ENCODE data around the gene C21orf58.
A peak's percentile ranks its signal among the peaks of the same experiment; 100 is the strongest.

C21orf58 gene

DNA sequence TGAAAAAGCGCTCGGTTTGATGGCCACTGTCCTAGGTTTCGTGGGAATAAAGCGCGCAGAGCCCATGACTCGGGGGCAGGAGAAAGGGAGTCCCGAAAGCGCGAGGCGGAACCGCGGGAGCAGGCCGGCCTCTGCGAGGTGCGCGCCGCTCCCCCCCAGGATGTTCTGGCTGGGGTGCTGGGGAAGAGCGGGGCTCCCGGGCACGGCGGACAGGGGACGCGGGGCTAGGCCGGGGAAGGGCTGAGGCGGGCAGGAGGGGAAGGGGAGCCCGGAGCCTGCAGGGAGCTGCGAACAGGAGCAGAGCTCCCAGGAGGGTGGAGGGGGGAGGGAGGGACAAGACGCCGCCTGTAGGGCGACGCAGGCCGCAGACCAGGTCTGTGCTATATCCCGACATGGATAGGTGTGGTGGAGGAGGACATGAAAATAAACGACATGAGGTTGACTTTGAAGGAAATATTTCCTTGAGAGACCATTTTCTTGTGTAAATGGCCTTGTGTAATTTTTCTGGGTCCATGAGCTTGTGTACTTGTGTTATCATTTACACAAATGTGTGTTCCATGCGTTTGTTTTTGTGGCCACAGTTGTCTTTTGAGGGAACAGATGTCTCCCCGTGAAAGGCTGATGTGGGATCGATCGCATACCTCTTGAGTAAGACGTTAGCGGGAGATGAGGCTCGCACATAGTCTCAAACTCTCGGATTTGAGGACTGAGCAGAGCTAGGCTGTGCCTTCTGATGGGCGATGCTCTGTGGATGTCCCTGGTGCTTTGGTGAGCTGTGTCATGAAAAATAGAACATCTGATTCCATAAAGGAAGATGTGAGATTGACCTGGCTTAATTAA, 1.6 kb upstream of the C21orf58 start:
- peaks cover 4 to 31% (median 17%) of the 10 kb centered on the region in 4 experiments for H3K36me3 ChIP-seq (ENCODE audit: control insufficient read depth in 4 of 4, insufficient read depth in 4 of 4, low read length in 3 of 4)
- H3K9me3 ChIP-seq (ENCODE audit: control extremely low read depth in 1 of 5, control insufficient read depth in 4 of 5, insufficient read depth in 2 of 5, low read depth in 1 of 5, low read length in 4 of 5), result no peaks in the 10 kb centered on the region
- ChIA-PET POLR2A (interaction anchor here (1.2 kb wide), 1 partner anchor 132 kb away, joined by 3 read pairs; no protein-coding TSS in a partner anchor), CTCF (interaction anchor here (1.0 to 1.7 kb wide), 9 partner anchors 11 to 182 kb away, joined by 3 to 6 read pairs (median 4); no protein-coding TSS in a partner anchor)
- no peaks in the 10 kb centered on the region for H3K27me3 ChIP-seq (replicated peaks in 2 of 5; ENCODE audit: control insufficient read depth in 4 of 5, insufficient read depth in 5 of 5, low read length in 4 of 5)
- 11% methylated on average over 42 of the region's 43 CpGs for WGBS (ENCODE audit: insufficient coverage)
- peaks cover 14 to 43% (median 38%) of the 10 kb centered on the region in 4 experiments for H3K4me1 ChIP-seq (ENCODE audit: control extremely low read depth in 1 of 4, control insufficient read depth in 4 of 4, insufficient read depth in 4 of 4, low read length in 3 of 4)
- DNase-seq, result peak; percentile 52 to 56 (median 53)
- peak overlapping the region; percentile 6 to 73 for H3K27ac ChIP-seq (ENCODE audit: insufficient read depth in 1 of 2, low read depth in 1 of 2, low read length in 2 of 2, poor library complexity in 1 of 2, severe bottlenecking in 2 of 2)
- peak overlapping the region; percentile 49 to 92 (median 82) for H3K4me3 ChIP-seq (ENCODE audit: control insufficient read depth in 1 of 7, extremely low read depth in 1 of 7, insufficient read depth in 4 of 7, low read depth in 2 of 7, low read length in 6 of 7)

DNA sequence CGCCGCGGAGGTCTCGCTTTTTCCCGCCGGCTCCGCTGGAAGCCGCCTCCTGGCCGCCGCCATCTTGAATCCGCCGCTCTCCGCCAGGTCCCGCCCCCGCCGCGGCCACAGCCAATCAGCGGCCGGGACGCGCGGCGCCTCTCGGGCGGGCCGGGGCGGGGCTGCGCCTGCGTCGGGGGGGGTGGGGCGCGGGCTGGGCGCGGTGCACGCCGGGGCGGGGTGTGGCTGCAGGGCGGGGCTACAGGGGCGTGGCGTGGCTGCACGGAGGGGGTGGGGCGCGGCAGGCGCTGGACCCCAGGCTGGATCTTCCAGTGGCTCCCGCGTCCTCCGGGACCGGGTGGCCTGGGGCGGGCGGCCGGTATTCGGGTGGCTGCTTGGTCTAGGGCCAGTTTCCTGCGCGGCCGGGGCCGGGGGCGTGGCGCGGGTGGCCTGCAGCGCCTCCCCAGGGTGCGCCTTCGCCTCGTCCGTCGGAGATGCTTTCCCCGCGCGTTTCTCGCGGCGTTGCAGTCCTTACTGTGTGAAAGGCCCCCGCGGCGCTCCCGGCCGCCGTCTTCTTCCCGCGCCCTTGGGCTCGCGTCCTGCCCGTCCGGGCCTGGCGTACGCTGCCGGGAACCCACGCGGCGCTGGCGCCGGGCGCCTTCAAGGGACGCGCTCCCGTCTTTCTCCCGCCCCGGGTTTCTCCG, 861 bp upstream of the C21orf58 start:
- POLR2A ChIA-PET, result interaction anchor here (1.2 kb wide), 1 partner anchor 133 kb away, joined by 3 read pairs; no protein-coding TSS in a partner anchor
- peak overlapping the region; percentile 82 to 98 (median 93) for H3K4me3 ChIP-seq (ENCODE audit: control insufficient read depth in 1 of 7, extremely low read depth in 1 of 7, insufficient read depth in 4 of 7, low read depth in 2 of 7, low read length in 6 of 7)
- no peaks in the 10 kb centered on the region for H3K9me3 ChIP-seq (ENCODE audit: control extremely low read depth in 1 of 5, control insufficient read depth in 4 of 5, insufficient read depth in 2 of 5, low read depth in 1 of 5, low read length in 4 of 5)
- 0% methylated on average over 82 of the region's 98 CpGs for WGBS (ENCODE audit: insufficient coverage)
- peak overlapping the region; percentile 82 to 95 for H3K27ac ChIP-seq (ENCODE audit: insufficient read depth in 1 of 2, low read depth in 1 of 2, low read length in 2 of 2, poor library complexity in 1 of 2, severe bottlenecking in 2 of 2)
- peaks cover 2 to 24% (median 12%) of the 10 kb centered on the region in 4 experiments for H3K36me3 ChIP-seq (ENCODE audit: control insufficient read depth in 4 of 4, insufficient read depth in 4 of 4, low read length in 3 of 4)
- CTCF ChIA-PET, result interaction anchor here (1.2 to 1.7 kb wide), 5 partner anchors 40 to 181 kb away, joined by 4 to 6 read pairs (median 4); no protein-coding TSS in a partner anchor
- no peaks in the 10 kb centered on the region for H3K27me3 ChIP-seq (replicated peaks in 2 of 5; ENCODE audit: control insufficient read depth in 4 of 5, insufficient read depth in 5 of 5, low read length in 4 of 5)
- DNase-seq, result peak; percentile 74 to 88 (median 85)
- peaks cover 14 to 49% (median 41%) of the 10 kb centered on the region in 4 experiments for H3K4me1 ChIP-seq (ENCODE audit: control extremely low read depth in 1 of 4, control insufficient read depth in 4 of 4, insufficient read depth in 4 of 4, low read length in 3 of 4)

DNA sequence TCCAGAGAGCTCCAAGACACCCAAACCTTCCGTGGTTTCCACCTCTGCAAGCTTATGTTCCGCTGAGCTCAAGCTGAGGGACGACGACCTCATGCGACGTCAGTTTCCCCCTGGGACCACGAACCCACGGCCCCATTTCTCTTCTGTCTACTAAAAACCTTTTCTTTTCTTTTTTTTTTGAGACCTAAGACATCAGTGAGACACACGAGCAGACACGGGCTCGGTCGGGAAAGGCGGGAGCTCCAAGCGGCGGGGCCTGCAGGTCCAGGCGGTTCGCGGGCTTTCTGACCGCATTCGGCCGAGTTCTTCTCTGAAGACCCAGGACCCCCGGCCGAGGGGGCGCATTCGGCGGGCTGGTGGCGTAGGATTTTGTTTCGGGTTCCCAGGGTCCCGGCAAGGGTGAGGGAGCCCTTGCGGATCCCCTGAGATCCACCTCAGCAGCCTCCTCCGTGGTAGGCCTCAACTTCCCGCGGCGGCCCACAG, 402 bp downstream of the C21orf58 start:
- peak overlapping the region; percentile 59 to 84 for H3K27ac ChIP-seq (ENCODE audit: insufficient read depth in 1 of 2, low read depth in 1 of 2, low read length in 2 of 2, poor library complexity in 1 of 2, severe bottlenecking in 2 of 2)
- H3K27me3 ChIP-seq (replicated peaks in 2 of 5; ENCODE audit: control insufficient read depth in 4 of 5, insufficient read depth in 5 of 5, low read length in 4 of 5), result no peaks in the 10 kb centered on the region
- DNase-seq, result no peak
- under 1% methylated on average over 33 of the region's 34 CpGs for WGBS (ENCODE audit: insufficient coverage)
- H3K36me3 ChIP-seq (ENCODE audit: control insufficient read depth in 4 of 4, insufficient read depth in 4 of 4, low read length in 3 of 4), result peaks cover 0 to 23% (median 8%) of the 10 kb centered on the region in 4 experiments
- H3K4me1 ChIP-seq (ENCODE audit: control extremely low read depth in 1 of 4, control insufficient read depth in 4 of 4, insufficient read depth in 4 of 4, low read length in 3 of 4), result peaks cover 14 to 62% (median 52%) of the 10 kb centered on the region in 4 experiments
- H3K9me3 ChIP-seq (ENCODE audit: control extremely low read depth in 1 of 5, control insufficient read depth in 4 of 5, insufficient read depth in 2 of 5, low read depth in 1 of 5, low read length in 4 of 5), result no peaks in the 10 kb centered on the region
- ChIA-PET POLR2A (no interaction called here), CTCF (interaction anchor here (0.9 to 1.1 kb wide), 2 partner anchors 15 to 39 kb away, joined by 3 to 4 read pairs; no protein-coding TSS in a partner anchor)
- H3K4me3 ChIP-seq (ENCODE audit: control insufficient read depth in 1 of 7, extremely low read depth in 1 of 7, insufficient read depth in 4 of 7, low read depth in 2 of 7, low read length in 6 of 7), result peak overlapping the region; percentile 82 to 98 (median 93)

DNA sequence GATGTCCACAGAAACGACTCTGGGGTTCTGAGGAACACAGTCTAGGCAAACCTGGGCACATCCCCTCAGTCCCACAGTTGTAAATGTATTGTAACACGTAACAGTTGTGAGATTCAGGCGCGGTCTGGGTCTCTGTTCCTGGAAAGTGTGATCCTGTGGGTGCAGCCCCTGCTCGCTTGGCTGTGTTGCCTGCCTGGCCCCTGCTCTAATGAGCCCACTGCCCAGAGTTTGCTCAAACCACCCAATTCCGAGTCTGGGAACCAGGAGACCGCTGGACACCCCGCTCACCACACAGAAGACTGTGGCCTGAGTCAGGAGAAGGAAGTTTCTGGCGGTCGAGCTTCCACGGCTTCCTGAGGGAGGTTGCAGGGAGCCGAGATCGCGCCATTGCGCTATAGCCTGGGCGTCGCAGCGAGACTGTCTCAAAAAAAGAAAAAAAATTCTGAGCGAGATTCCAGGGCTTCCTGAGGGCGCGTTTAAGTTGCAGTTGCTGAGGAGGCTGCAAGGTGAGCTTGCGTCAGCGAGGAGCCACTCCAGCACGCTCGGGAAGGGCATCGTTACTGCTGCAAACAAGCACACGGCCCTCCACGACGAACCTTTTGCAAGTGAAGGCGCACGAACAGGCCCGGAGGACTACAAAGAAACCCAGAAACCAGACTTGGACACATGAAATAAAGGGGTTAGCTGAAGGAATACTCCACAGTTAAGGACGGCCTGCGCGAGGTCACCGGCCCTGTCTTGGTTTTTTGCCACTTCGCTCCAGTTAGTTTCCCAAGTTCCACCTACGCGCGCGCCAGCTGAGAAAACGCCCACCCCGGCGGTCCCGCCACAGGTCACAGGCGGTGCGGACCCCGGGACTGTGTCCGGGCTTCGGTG, 1.1 kb downstream of the C21orf58 start:
- H3K27ac ChIP-seq (ENCODE audit: insufficient read depth in 1 of 2, low read depth in 1 of 2, low read length in 2 of 2, poor library complexity in 1 of 2, severe bottlenecking in 2 of 2), result peak overlapping the region; percentile 59 to 84
- CTCF ChIA-PET, result interaction anchor here (0.9 to 1.2 kb wide), 4 partner anchors 9 to 39 kb away, joined by 3 to 4 read pairs (median 3); no protein-coding TSS in a partner anchor
- under 1% methylated on average over 49 of the region's 50 CpGs for WGBS (ENCODE audit: insufficient coverage)
- H3K36me3 ChIP-seq (ENCODE audit: control insufficient read depth in 4 of 4, insufficient read depth in 4 of 4, low read length in 3 of 4), result peaks cover 0 to 23% (median 8%) of the 10 kb centered on the region in 4 experiments
- H3K9me3 ChIP-seq (ENCODE audit: control extremely low read depth in 1 of 5, control insufficient read depth in 4 of 5, insufficient read depth in 2 of 5, low read depth in 1 of 5, low read length in 4 of 5), result no peaks in the 10 kb centered on the region
- H3K4me3 ChIP-seq (ENCODE audit: control insufficient read depth in 1 of 7, extremely low read depth in 1 of 7, insufficient read depth in 4 of 7, low read depth in 2 of 7, low read length in 6 of 7), result peak overlapping the region; percentile 82 to 98 (median 93)
- peak in 1 of 3 donors; percentile 18 for DNase-seq
- H3K27me3 ChIP-seq (replicated peaks in 2 of 5; ENCODE audit: control insufficient read depth in 4 of 5, insufficient read depth in 5 of 5, low read length in 4 of 5), result no peaks in the 10 kb centered on the region
- peaks cover 14 to 63% (median 55%) of the 10 kb centered on the region in 4 experiments for H3K4me1 ChIP-seq (ENCODE audit: control extremely low read depth in 1 of 4, control insufficient read depth in 4 of 4, insufficient read depth in 4 of 4, low read length in 3 of 4)
- POLR2A ChIA-PET, result no interaction called here

DNA sequence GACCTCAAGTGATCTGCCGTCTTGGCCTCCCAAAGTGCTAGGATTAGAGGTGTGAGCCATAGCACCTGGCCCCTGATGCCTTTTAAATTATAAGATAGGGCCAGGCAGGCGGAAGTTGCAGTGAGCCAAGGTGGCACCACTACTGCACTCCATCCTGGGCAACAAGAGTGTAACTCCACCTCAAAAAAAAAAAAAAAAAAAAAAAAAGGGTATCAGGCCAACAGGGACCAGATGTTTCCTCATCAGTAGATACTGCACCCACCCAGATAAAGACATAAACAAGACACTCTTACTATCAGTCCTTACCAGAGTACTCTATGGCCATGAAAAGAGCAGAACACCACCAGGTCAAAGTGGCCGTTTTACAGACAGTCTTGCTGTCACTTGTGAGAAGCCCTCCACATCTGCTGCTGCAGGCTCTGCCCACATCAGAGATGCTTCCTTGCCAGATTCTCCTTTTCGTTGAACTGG, 3.3 kb downstream of the C21orf58 start:
- peak; percentile 95 to 99 (median 98) for DNase-seq
- peak overlapping the region in 4 of 7 experiments; percentile 15 to 97 (median 64) for H3K4me3 ChIP-seq (ENCODE audit: control insufficient read depth in 1 of 7, extremely low read depth in 1 of 7, insufficient read depth in 4 of 7, low read depth in 2 of 7, low read length in 6 of 7)
- POLR2A ChIA-PET, result interaction anchor here (1.1 to 1.4 kb wide), 2 partner anchors 13 to 35 kb away, joined by 3 to 4 read pairs; partner anchors contain the start of gene MCM3AP
- CTCF ChIA-PET, result interaction anchor here (0.9 to 1.4 kb wide), 2 partner anchors 9 to 20 kb away, joined by 3 to 4 read pairs; no protein-coding TSS in a partner anchor
- peak overlapping the region; percentile 59 to 84 for H3K27ac ChIP-seq (ENCODE audit: insufficient read depth in 1 of 2, low read depth in 1 of 2, low read length in 2 of 2, poor library complexity in 1 of 2, severe bottlenecking in 2 of 2)
- 6% methylated on average over 2 of the region's 4 CpGs for WGBS (ENCODE audit: insufficient coverage)
- no peaks in the 10 kb centered on the region for H3K27me3 ChIP-seq (replicated peaks in 2 of 5; ENCODE audit: control insufficient read depth in 4 of 5, insufficient read depth in 5 of 5, low read length in 4 of 5)
- H3K36me3 ChIP-seq (ENCODE audit: control insufficient read depth in 4 of 4, insufficient read depth in 4 of 4, low read length in 3 of 4), result peaks cover 0 to 39% (median 13%) of the 10 kb centered on the region in 4 experiments
- peaks cover 13 to 52% (median 47%) of the 10 kb centered on the region in 4 experiments for H3K4me1 ChIP-seq (ENCODE audit: control extremely low read depth in 1 of 4, control insufficient read depth in 4 of 4, insufficient read depth in 4 of 4, low read length in 3 of 4)
- no peaks in the 10 kb centered on the region for H3K9me3 ChIP-seq (ENCODE audit: control extremely low read depth in 1 of 5, control insufficient read depth in 4 of 5, insufficient read depth in 2 of 5, low read depth in 1 of 5, low read length in 4 of 5)

DNA sequence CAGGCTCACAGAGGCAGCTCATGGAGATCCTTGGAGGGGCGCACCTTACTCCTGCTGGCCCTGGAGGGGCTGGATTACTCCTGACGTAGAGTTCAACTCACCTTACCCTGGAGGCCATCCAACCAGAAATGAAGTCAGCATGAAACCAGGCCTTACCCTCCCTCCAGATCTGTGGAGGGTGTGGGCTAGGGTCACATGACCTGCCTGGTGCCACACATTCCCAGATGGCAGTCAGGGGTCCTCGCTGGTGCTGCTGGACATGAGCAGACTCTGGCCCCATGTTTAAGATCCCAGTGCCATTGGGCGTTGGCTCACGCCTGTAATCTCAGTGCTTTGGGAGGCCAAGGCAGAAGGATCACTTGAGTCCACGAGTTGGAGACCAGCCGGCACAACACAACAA, 4.5 kb downstream of the C21orf58 start:
- ChIA-PET CTCF (interaction anchor here (0.9 to 1.4 kb wide), 2 partner anchors 8 to 19 kb away, joined by 3 to 4 read pairs; no protein-coding TSS in a partner anchor), POLR2A (interaction anchor here (1.4 kb wide), 1 partner anchor 34 kb away, joined by 4 read pairs; the partner anchor contains the start of gene MCM3AP)
- no peak overlapping the region for H3K4me3 ChIP-seq (ENCODE audit: control insufficient read depth in 1 of 7, extremely low read depth in 1 of 7, insufficient read depth in 4 of 7, low read depth in 2 of 7, low read length in 6 of 7)
- no peaks in the 10 kb centered on the region for H3K9me3 ChIP-seq (ENCODE audit: control extremely low read depth in 1 of 5, control insufficient read depth in 4 of 5, insufficient read depth in 2 of 5, low read depth in 1 of 5, low read length in 4 of 5)
- peak overlapping the region in 1 of 2 experiments; percentile 64 for H3K27ac ChIP-seq (ENCODE audit: insufficient read depth in 1 of 2, low read depth in 1 of 2, low read length in 2 of 2, poor library complexity in 1 of 2, severe bottlenecking in 2 of 2)
- no peaks in the 10 kb centered on the region for H3K27me3 ChIP-seq (replicated peaks in 2 of 5; ENCODE audit: control insufficient read depth in 4 of 5, insufficient read depth in 5 of 5, low read length in 4 of 5)
- H3K4me1 ChIP-seq (ENCODE audit: control extremely low read depth in 1 of 4, control insufficient read depth in 4 of 4, insufficient read depth in 4 of 4, low read length in 3 of 4), result peaks cover 12 to 48% (median 46%) of the 10 kb centered on the region in 4 experiments
- H3K36me3 ChIP-seq (ENCODE audit: control insufficient read depth in 4 of 4, insufficient read depth in 4 of 4, low read length in 3 of 4), result peaks cover 0 to 51% (median 18%) of the 10 kb centered on the region in 4 experiments
- WGBS (ENCODE audit: insufficient coverage), result 88% methylated on average over 5 of the region's 7 CpGs
- no peak for DNase-seq
